A673 (cell line): ENCODE data around the gene PLEKHS1. TPM values are rescaled to one million over a fixed set of nuclear protein-coding genes. Genes with fewer than 3 reads are reported as not detected.
"Not testable (repeated sequence)": the region's sequence is repeated elsewhere in the genome, so short reads cannot be mapped to it uniquely, and the experiment has no call there.

Experiments
- BruUV-seq: library from RNA; stranded (reverse); fragments of 400-500 nt; replicated peaks from 2 replicates; lab custom pipeline; 2021; lab: Mats Ljungman, UMichigan
- CTCF ChIA-PET: fragments of 300-600 bp; sonication (Branson Sonifier 250); formaldehyde crosslinking; loops from one replicate; lab custom pipeline; 2022; ENCODE audit warnings: antibody characterized with exemption; lab: Charles Lee
- POLR2A ChIA-PET: fragments of 300-600 bp; sonication (Branson Sonifier 250); formaldehyde crosslinking; loops from one replicate; lab custom pipeline; 2022; ENCODE audit warnings: antibody characterized with exemption; ENCODE audit not compliant: low non-redundant PET; lab: Charles Lee
- DNase-seq: peaks from one replicate; pipeline ENCODE4 v3.0.0-alpha.2; 2015; ENCODE audit warnings: low spot score
- H3K27ac ChIP-seq: fragments of 200-600 bp; sonication (generic); 2 replicates; pipeline ENCODE4 v1.5.1; 2016; ENCODE audit warnings: mixed run types, low read depth, mild to moderate bottlenecking, mixed read lengths, antibody characterized with exemption, low read length; ENCODE audit not compliant: poor library complexity, severe bottlenecking
- H3K27me3 ChIP-seq: fragments of 200-600 bp; sonication (generic); replicated peaks from 2 replicates; pipeline ENCODE4 v1.6.1; 2017; ENCODE audit warnings: mixed run types, low read depth, mild to moderate bottlenecking, mixed read lengths, antibody characterized with exemption, low read length; ENCODE audit not compliant: insufficient read depth, poor library complexity
- H3K36me3 ChIP-seq: fragments of 200-600 bp; sonication (generic); 2 replicates; pipeline ENCODE4 v1.6.1; 2016; ENCODE audit warnings: mixed run types, mild to moderate bottlenecking, mixed read lengths, antibody characterized with exemption, low read length; ENCODE audit not compliant: insufficient read depth, poor library complexity, severe bottlenecking
- H3K4me1 ChIP-seq: fragments of 200-600 bp; sonication (generic); 2 replicates; pipeline ENCODE4 v1.6.1; 2017; ENCODE audit warnings: mixed run types, mild to moderate bottlenecking, mixed read lengths, antibody characterized with exemption, low read length; ENCODE audit not compliant: insufficient read depth, poor library complexity, severe bottlenecking
- H3K4me3 ChIP-seq: fragments of 200-600 bp; sonication (generic); 2 replicates; pipeline ENCODE4 v1.5.1; 2016; ENCODE audit warnings: low read depth, mixed run types, mild to moderate bottlenecking, mixed read lengths, low read length; ENCODE audit not compliant: poor library complexity, severe bottlenecking
- H3K9me3 ChIP-seq: fragments of 200-600 bp; sonication (generic); 2 replicates; pipeline ENCODE4 v1.6.1; 2016; ENCODE audit warnings: mixed run types, low read depth, mild to moderate bottlenecking, mixed read lengths, antibody characterized with exemption, low read length; ENCODE audit not compliant: poor library complexity, severe bottlenecking
- CTCF ChIP-seq: fragments of 300-800, 200-600 bp; sonication (generic); conservative IDR thresholded peaks from 2 replicates; pipeline ENCODE4 v1.5.1; 2017; ENCODE audit warnings: low read depth, mild to moderate bottlenecking, antibody characterized with exemption, low read length, moderate library complexity, mixed read lengths
- EZH2 ChIP-seq: fragments of 200-600 bp; sonication (generic); IDR thresholded peaks from 2 replicates; pipeline ENCODE4 v1.6.1; 2017; ENCODE audit warnings: borderline replicate concordance, low read depth, mild to moderate bottlenecking, mixed read lengths, antibody characterized with exemption, low read length; ENCODE audit not compliant: poor library complexity, severe bottlenecking
- intact Hi-C: fragments of 100-400 bp; cut with micrococcal nuclease; formaldehyde crosslinking; loops from one replicate; pipeline ENCODE4 v1.10.0; 2022; ENCODE audit not compliant: unreplicated experiment
- total RNA-seq: library from RNA; stranded (reverse); gene quantifications from 2 replicates; pipeline ENCODE4 v1.2.3, GENCODE V29; 2021

Gene PLEKHS1
- total RNA-seq, 1 experiment from 2014 or later, result not detected

GRCh38 chr10:113770346-113770745, 18.9 kb downstream of the PLEKHS1 start:
- ChIA-PET POLR2A (no interaction called here), CTCF (no interaction called here)
- H3K27ac ChIP-seq, result no peak overlapping the region

GRCh38 chr10:113771131-113771530, 19.6 kb downstream of the PLEKHS1 start:
- H3K9me3 ChIP-seq, DNase-seq, H3K4me1 ChIP-seq, POLR2A ChIA-PET, CTCF ChIA-PET, H3K36me3 ChIP-seq, intact Hi-C loops, BruUV-seq, H3K4me3 ChIP-seq, H3K27ac ChIP-seq, H3K27me3 ChIP-seq: not testable (repeated sequence)

More at GRCh38 chr10:113770346-113770745, 18.9 kb downstream of the PLEKHS1 start:
- TF ChIP-seq CTCF, result no peak
- TF ChIP-seq EZH2, result no peak
- no TSS peak for BruUV-seq
- Histone ChIP-seq H3K4me3 (no peak overlapping the region), H3K36me3 (no peaks in the 10 kb centered on the region), H3K27me3 (no peaks in the 10 kb centered on the region), H3K4me1 (no peaks in the 10 kb centered on the region), H3K9me3 (no peaks in the 10 kb centered on the region)
- intact Hi-C loops, result no loop called here
- no peak for DNase-seq

GRCh38 chr10:113775686-113776294, 24.3 kb downstream of the PLEKHS1 start:
- POLR2A ChIA-PET, result no interaction called here
- Histone ChIP-seq H3K4me3 (no peak overlapping the region), H3K27me3 (no peaks in the 10 kb centered on the region), H3K27ac (no peak overlapping the region), H3K9me3 (no peaks in the 10 kb centered on the region), H3K4me1 (no peaks in the 10 kb centered on the region), H3K36me3 (no peaks in the 10 kb centered on the region)
- CTCF ChIA-PET, result no interaction called here
- DNase-seq, result no peak
- no TSS peak for BruUV-seq
- no peak for TF ChIP-seq CTCF
- TF ChIP-seq EZH2, result no peak
- intact Hi-C loops, result no loop called here

GRCh38 chr10:113776553-113776952, 25.1 kb downstream of the PLEKHS1 start:
- ChIA-PET POLR2A (no interaction called here), CTCF (no interaction called here)

More at GRCh38 chr10:113776553-113776952, 25.1 kb downstream of the PLEKHS1 start:
- no peaks in the 10 kb centered on the region for H3K27me3 ChIP-seq
- intact Hi-C loops, result no loop called here
- TF ChIP-seq EZH2 (no peak), CTCF (no peak)
- H3K9me3 ChIP-seq, result no peaks in the 10 kb centered on the region
- no peaks in the 10 kb centered on the region for H3K4me1 ChIP-seq
- no peak overlapping the region for H3K4me3 ChIP-seq
- no TSS peak for BruUV-seq
- no peak overlapping the region for H3K27ac ChIP-seq
- no peak for DNase-seq
- H3K36me3 ChIP-seq, result no peaks in the 10 kb centered on the region
